DND-41 (cell line): Measurements from ENCODE around the gene TNC.

Experiments used
- ATAC-seq: fragments of 200-7000 bp; cut with Tn5 transposase; 3 replicates; pipeline ENCODE4 v1.9.1; 2021; ENCODE audit warnings: low read depth; ENCODE audit not compliant: insufficient read depth
- DNase-seq: peaks from one replicate; pipeline ENCODE4 v3.0.0-alpha.2; 2020
- H2AFZ ChIP-seq: 2 replicates; pipeline ENCODE4 v1.6.0; 2012; ENCODE audit warnings: low read depth, low read length
- H3K27ac ChIP-seq: 2 replicates; pipeline ENCODE4 v1.5.1; 2012; ENCODE audit warnings: low read length, inconsistent platforms
- H3K27me3 ChIP-seq: fragments of 200-600 bp; sonication (generic); 2 replicates; pipeline ENCODE4 v1.6.0; 2012; ENCODE audit warnings: low read length, mild to moderate bottlenecking, inconsistent platforms; ENCODE audit not compliant: insufficient read depth, poor library complexity
- H3K36me3 ChIP-seq: 2 replicates; pipeline ENCODE4 v1.5.1; 2012; ENCODE audit warnings: low read length, inconsistent platforms; ENCODE audit not compliant: insufficient read depth
- H3K4me1 ChIP-seq: 2 replicates; pipeline ENCODE4 v1.5.1; 2012; ENCODE audit warnings: mild to moderate bottlenecking, low read length; ENCODE audit not compliant: insufficient read depth
- H3K4me2 ChIP-seq: 2 replicates; pipeline ENCODE4 v1.6.0; 2012; ENCODE audit warnings: mild to moderate bottlenecking, moderate library complexity, low read length, inconsistent platforms; ENCODE audit not compliant: insufficient read depth
- H3K4me3 ChIP-seq, 2 experiments: fragments of 200-600 bp in 1 of 2; shearing (Covaris generic) in 1 of 2; 2 replicates each; pipeline ENCODE4 v1.5.1; 2012 to 2016; ENCODE audit warnings: inconsistent platforms in 2 of 2, low read length in 2 of 2, mild to moderate bottlenecking in 2 of 2, low read depth in 1 of 2, moderate library complexity in 1 of 2
- H3K79me2 ChIP-seq: 2 replicates; pipeline ENCODE4 v1.6.0; 2012; ENCODE audit warnings: low read length, inconsistent platforms; ENCODE audit not compliant: insufficient read depth
- H3K9ac ChIP-seq: 2 replicates; pipeline ENCODE4 v1.6.0; 2012; ENCODE audit warnings: low read depth, mild to moderate bottlenecking, inconsistent platforms, low read length, moderate library complexity
- H3K9me3 ChIP-seq: 2 replicates; pipeline ENCODE4 v1.5.1; 2012; ENCODE audit warnings: low read length, moderate library complexity, mild to moderate bottlenecking, inconsistent platforms; ENCODE audit not compliant: insufficient read depth, severe bottlenecking
- H4K20me1 ChIP-seq: 2 replicates; pipeline ENCODE4 v1.6.0; 2012; ENCODE audit warnings: low read length; ENCODE audit not compliant: insufficient read depth
- CTCF ChIP-seq: IDR thresholded peaks from 2 replicates; pipeline ENCODE4 v1.5.1; 2012; ENCODE audit warnings: borderline replicate concordance, low read length, moderate library complexity, mild to moderate bottlenecking; ENCODE audit not compliant: poor library complexity, severe bottlenecking; ENCODE audit errors: extremely low read depth
- EZH2 ChIP-seq: IDR thresholded peaks from 3 replicates; pipeline ENCODE4 v1.6.1; 2012; ENCODE audit warnings: borderline replicate concordance, low read depth, mild to moderate bottlenecking, moderate library complexity, low read length, inconsistent platforms; ENCODE audit not compliant: severe bottlenecking

The TNC gene

GRCh38 chr9:115103746-115104477, 14.0 kb downstream of the TNC start:
- Histone ChIP-seq H3K9ac (no peak overlapping the region), H3K4me1 (peaks cover 9% of the 10 kb centered on the region), H3K4me3 (no peak overlapping the region), H3K27me3 (peaks cover 4% of the 10 kb centered on the region), H3K79me2 (no peaks in the 10 kb centered on the region), H4K20me1 (no peaks in the 10 kb centered on the region), H3K4me2 (no peak overlapping the region), H3K9me3 (no peaks in the 10 kb centered on the region), H3K36me3 (no peaks in the 10 kb centered on the region), H3K27ac (no peak overlapping the region), H2AFZ (no peak overlapping the region)
- ATAC-seq, result no peak
- TF ChIP-seq CTCF (no peak), EZH2 (no peak)
- DNase-seq, result no peak

DNA sequence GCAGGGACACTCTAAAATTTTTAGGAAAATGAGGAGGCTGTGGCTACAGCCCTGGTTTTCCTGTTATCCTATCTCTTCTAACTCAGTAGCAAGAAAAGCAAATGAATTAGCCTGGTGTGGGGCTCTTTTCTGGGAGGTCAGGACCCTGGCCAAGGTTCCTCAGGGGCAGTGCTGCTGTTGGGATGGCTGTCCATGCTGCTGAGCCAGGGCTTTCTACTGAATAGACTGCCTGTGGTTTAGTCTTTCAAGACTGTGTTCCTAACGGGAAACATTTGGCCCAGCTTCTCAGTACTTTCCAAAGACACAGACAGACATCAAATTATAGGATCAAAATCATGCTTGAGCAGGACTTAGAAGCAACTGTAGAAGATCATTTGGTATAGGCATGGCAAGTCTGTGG, 18.1 kb downstream of the TNC start:
- Histone ChIP-seq H4K20me1 (no peaks in the 10 kb centered on the region), H3K27ac (no peak overlapping the region), H3K4me3 (no peak overlapping the region), H3K4me2 (no peak overlapping the region), H3K4me1 (no peaks in the 10 kb centered on the region), H3K79me2 (no peaks in the 10 kb centered on the region), H3K9ac (no peak overlapping the region), H3K36me3 (no peaks in the 10 kb centered on the region), H2AFZ (no peak overlapping the region), H3K9me3 (no peaks in the 10 kb centered on the region), H3K27me3 (peaks cover 2% of the 10 kb centered on the region)
- no peak for TF ChIP-seq CTCF
- TF ChIP-seq EZH2, result no peak
- DNase-seq (no peak), ATAC-seq (no peak)

DNA sequence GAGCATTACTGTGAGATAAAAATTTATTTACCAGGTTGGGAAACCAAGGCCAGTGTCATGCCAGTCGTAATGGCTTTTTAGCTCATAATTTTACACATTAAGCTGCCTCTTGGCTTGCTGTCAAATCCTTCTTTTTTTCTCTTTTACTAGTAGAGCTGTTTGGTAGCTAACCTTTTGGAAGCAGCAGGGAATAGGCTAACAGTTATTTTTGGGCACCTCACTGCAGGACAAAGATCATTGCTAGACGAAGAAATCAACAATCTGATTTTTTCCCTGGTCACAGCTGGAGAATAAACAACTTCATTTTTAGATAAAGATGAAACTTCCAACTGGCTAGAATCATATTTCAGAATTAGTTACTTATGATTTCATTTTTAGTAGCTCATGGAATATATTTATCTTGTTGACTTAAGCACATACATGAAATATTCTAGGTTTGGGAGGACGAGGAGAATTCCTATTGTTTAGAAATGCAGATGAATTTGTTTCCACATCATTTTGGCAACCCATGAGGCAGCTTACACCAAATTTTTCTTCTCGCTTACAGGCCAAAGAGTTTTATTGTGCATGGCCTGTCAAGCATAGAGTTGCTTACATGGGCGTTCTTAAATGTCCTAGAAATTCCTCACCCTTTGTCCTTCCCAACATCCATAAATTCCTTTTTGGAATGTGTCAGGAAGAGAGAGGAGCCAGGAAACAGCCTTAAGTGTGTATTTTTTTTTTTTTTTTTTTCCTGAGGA, 19.6 kb downstream of the TNC start:
- ATAC-seq (no peak), DNase-seq (no peak)
- no peak for TF ChIP-seq EZH2
- TF ChIP-seq CTCF, result no peak
- Histone ChIP-seq H3K79me2 (no peaks in the 10 kb centered on the region), H3K4me3 (no peak overlapping the region), H3K27me3 (peaks cover 4% of the 10 kb centered on the region), H3K9ac (no peak overlapping the region), H3K4me1 (no peaks in the 10 kb centered on the region), H3K36me3 (no peaks in the 10 kb centered on the region), H3K4me2 (no peak overlapping the region), H4K20me1 (no peaks in the 10 kb centered on the region), H2AFZ (no peak overlapping the region), H3K27ac (no peak overlapping the region), H3K9me3 (no peaks in the 10 kb centered on the region)
